ENCODE measurements around the gene CAPZB. TPM values are rescaled to one million over a fixed set of nuclear protein-coding genes. Genes with fewer than 3 reads are reported as not detected.
"Not testable (repeated sequence)": the region's sequence is repeated elsewhere in the genome, so short reads cannot be mapped to it uniquely, and the experiment has no call there.

CAPZB gene
- total RNA-seq, 1 donor from 2014 or later: 116 TPM

DNA sequence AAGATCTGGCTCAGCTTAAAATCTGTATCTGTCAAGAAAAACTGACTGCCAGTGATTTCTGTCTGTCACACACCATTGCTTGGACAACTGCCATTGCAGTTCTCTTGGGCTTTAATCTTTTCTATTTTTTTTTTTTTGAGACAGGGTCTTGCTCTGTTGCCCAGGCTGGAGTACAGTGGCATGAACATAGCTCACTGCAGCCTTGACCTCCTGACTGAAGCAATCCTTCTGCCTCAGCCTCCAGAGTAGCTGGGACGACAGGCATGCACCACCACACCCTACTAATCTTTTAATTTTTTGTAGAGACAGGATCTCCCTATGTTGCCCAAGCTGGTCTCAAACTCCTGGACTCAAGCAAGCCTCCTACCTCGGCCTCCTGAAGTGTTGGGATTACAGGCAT lies 14.5 kb upstream of the CAPZB start:
- DNase-seq (ENCODE audit: low read depth): not testable (repeated sequence)

GRCh38 chr1:19497443-19497842 lies 12.1 kb upstream of the CAPZB start:
- not testable (repeated sequence) for DNase-seq (ENCODE audit: low read depth)

GRCh38 chr1:19496527-19496874 lies 11.2 kb upstream of the CAPZB start:
- no peak for DNase-seq (ENCODE audit: low read depth)

GRCh38 chr1:19495799-19496526 lies 10.6 kb upstream of the CAPZB start:
- peak; percentile 43 for DNase-seq (ENCODE audit: low read depth)

- DNase-seq (ENCODE audit: low read depth): no peak
Observed at GRCh38 chr1:19495000-19495656, 9.8 kb upstream of the CAPZB start.

GRCh38 chr1:19493547-19493946 lies 8.2 kb upstream of the CAPZB start:
- DNase-seq (ENCODE audit: low read depth): no peak

DNA sequence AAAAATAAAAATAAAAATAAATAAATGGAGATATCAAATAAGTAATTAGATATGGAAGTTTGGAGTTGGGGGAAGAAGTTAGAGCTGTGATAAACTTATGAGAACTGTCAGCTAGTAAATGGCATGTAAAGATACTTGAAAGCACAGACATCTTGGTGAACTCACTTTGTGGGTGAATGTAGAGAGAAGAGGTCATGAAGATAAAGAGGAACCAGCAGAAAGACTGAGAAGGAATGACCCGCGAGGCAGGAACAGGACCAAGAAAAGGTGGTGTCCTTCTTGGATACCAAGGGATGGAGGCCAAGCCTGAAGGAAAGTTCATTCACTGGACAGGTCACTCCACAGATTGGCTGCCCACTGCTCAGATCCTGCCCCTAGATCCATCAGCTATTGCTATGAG lies 4.7 kb upstream of the CAPZB start:
- no peak for DNase-seq (ENCODE audit: low read depth)

DNA sequence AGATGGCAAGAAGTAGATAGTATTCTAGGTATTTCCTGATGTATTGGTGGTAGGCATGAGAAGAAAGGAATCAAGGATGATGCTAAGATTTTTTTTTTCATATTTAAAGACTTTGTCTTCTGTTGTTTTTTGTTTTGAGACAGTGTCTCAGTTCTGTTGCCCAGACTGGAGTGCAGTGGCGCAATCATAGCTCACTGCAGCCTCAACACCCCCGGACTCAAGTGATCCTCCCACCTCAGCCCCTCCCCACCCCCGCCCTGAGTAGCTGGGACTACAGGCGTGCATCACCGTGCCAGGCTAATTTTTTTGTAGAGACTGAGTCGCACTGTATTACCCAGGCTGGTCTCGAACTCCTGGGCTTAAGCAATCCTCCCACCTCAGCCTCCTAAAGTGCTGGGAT lies 2.8 kb upstream of the CAPZB start:
- DNase-seq (ENCODE audit: low read depth): no peak

DNA sequence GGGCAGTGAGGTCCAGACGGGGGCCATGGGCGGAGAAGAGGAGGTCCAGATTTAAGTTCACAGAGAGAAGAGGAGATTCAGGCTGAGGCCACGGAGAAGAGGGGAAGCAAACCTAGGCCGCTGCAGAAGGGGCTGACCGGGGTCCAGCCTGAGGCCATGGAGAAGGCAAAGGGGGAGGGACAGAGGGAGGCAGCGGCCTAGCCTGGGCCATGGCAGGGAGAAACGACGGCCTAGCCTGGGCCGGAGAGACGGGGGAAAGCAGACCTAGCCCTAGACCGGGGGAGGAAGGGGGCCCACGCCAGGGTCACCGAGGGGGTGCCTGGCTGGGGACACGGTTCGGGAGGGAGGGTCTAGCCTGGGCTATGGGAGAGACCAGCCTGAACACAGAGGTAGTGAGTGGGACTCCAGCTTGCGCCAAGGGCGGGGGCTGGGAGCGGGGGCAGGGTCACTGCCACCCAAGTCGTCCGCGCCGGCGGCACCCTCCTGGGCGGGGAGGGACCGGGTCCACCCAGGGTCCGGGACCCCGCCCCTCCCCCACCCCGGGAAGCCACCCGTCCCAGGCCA lies 459 bp downstream of the CAPZB start:
- DNase-seq (ENCODE audit: low read depth): no peak

DNA sequence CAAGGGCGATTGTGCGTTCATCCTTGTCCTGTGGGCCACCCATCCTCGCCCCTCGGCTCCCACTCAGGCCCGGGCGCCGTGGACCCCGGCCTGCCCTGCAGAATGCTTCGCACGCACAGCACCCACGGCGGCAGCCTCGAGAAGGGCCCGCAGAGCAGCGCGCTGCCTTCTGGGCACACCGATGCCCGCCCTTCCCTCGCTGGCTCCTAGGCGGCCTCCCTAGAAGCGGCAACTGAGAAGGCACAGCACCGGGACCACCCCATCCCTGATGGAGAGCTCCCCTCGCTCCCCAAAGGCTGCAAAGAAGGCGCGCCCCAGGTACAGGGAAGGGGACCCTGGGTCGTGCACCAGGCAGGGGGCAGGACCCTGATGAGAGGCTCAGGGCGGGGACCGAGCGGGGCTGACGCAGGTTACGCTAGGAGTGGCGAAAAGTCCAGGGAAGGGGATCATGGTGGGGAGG lies 971 bp downstream of the CAPZB start:
- DNase-seq (ENCODE audit: low read depth): no peak

DNA sequence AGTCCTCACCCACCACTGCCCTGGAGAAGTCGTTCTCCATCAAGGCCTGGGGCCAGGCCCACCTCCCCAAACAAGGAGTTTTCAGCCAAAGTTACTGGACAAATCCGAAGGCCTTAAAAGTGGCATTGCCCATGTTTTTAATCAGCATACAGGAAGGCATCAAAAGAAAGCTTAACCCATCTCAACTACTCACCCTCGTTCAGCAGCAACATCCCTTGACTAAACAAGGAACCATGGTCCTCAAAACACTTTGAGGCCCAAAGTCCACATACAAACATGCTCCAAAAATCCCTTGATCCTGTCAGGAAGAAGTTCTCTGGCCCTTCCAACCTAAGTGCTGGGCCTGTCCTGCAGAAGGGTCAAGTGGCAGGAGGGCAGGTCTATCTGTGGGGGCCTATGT lies 1.6 kb downstream of the CAPZB start:
- DNase-seq (ENCODE audit: low read depth): no peak

DNA sequence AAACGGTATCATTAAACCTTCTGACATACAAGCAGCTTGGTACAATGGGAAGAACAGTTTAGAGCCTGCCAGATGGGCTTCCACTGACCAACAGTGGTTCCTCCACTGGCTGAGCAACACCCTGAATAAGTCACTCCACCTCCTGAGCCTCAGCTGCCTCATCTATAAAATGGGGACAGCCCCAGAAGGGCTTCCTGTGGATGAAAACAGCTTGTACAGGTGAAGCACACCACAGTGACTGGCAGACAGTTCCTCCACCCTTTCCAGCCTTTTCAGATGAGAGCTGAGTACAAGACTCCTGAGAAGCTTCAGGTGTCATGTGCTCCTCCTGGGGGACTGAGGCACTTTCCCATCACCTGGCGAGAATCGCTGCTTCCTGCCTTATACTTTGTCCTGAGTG lies 2.1 kb downstream of the CAPZB start:
- DNase-seq (ENCODE audit: low read depth): no peak

DNA sequence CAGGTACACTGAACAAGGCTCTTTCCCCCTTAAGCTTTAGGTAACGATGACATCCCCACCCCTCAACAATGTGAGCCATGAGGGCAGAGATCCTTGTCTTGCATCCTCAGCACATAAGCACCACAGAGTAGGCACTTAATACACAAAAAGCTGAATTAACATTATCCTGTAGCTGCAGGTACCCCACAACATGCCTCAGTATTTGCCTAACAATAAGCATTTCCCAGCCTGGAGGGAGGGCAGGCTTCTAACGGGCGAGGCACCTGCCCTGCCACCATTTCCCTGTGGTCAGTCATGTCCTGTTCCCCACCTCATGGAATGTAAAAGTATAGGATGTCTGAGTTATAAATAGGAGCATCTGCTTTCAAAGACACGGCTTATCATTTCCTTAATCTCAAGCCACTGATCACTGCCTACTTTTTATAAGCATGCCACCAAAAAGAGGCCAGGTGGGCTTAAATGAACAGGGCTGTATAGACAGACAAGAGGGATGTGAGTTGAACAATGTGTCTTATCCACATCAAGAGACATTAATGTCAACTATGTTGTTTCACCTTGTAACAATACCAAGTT lies 3.4 kb downstream of the CAPZB start:
- no peak for DNase-seq (ENCODE audit: low read depth)

DNA sequence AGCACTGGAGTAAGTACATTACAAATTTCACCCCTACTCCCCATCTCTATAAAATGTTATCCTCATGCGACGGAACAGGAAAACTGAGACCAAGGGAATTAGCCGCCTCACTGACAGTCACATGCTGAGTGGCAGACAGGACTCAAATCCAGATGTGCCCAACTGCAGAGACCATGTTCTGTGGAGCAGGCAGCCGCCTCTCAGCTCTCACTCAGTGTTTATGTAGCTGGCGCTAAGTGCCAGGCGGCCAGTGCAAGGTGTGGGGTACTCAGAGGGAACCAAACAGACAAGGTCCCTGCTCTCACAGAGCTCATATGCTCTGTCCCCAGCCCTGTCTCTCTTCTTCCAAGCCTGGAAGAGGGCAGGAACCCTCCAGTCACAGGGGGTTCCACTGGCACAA lies 5.1 kb downstream of the CAPZB start:
- DNase-seq (ENCODE audit: low read depth): no peak

- no peak for DNase-seq (ENCODE audit: low read depth)
Observed at GRCh38 chr1:19479351-19480120, 5.8 kb downstream of the CAPZB start.

DNA sequence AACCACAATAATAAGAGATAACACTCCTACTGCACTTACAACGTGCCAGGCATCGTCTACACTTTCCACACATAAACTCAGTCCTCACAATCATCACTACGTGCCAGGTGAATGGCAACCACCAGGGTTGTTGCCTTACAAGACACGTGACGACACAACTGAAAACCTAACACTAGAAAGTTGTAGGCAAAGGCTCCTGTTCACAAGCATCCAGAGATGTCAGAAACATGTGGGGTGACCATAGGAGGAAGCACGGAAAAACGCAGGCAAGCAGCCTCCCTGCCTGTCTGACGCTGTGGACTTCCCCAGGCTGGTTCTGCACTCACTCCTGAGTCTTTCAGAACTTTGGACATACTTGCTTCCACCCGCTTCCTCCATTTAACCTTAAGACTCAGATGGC lies 7.0 kb downstream of the CAPZB start:
- no peak for DNase-seq (ENCODE audit: low read depth)

DNA sequence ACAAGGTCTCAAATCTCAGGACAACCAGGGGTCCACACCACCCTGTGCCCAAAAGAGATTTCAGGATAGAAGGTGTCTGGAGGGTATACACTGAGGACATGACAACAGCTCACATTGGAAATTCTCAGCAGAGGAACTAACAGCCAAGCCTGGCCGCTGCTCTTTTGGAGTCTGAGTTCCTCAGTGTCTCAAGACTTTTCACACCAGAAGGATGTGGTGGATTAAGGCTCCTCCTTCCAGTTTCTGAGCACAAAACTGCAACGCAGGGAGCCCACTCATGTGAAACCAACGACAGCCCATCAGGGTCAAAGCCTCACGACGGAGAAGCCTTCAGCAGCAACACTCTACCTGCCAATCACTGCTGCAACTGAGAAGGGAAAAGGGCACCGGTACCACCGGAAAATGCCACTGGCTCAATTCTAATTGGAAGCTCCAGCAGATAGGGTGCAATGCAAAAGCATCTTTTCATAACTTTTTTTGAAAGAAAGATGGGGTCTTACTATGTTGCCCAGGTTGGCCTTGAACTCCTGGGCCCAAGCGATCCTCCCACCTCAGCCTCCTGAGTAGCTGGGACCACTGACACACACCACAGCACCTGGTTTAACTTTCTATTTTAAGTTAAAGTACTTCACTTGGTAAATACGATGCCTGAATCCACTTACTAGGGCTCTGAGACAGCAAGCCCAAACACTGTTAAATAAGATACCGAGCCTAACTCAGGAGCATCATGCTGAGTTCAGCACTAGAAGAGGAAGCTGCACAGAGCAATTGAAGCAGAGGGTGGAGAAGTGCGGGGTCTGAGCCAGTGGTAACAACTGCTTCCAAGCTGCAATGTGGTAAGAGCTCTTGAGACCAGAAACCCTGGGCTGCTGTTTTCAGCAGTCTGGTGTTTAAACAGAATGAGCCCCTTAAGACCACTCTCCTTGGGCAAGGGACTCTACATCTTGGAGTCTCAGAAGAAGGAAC lies 7.8 kb downstream of the CAPZB start:
- DNase-seq (ENCODE audit: low read depth): no peak

- DNase-seq (ENCODE audit: low read depth): no peak
Observed at GRCh38 chr1:19476450-19477190, 8.7 kb downstream of the CAPZB start.

- no peak for DNase-seq (ENCODE audit: low read depth)
Observed at GRCh38 chr1:19475296-19475695, 10.0 kb downstream of the CAPZB start.

DNA sequence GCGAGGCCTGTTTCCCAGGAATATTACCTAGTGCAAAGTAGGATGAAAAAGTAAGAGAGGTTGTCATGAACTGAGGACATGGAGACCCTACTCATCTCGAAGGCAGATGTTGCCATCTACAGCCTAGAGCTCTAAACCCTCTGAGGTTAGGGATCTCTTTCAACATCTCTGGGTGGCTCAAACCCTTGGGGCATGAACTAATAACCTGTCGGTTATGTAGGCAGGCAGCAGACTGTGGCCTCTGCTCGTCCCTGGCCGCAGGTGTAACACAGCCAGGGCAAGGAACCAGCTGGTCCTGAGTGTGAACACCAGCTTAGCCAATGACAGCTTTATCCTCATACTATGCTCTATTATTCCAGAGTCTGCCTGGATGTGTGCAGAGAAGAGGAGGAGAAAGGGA lies 13.2 kb downstream of the CAPZB start:
- DNase-seq (ENCODE audit: low read depth): no peak
